ENCODE data around the gene GIMAP7. TPM values are rescaled to one million over a fixed set of nuclear protein-coding genes. Genes with fewer than 3 reads are reported as not detected.

GIMAP7 gene
- 0.44 and 1.8 TPM in 2 replicates for total RNA-seq

GRCh38 chr7:150514748-150515222 is at the start of gene GIMAP7:
GIMAP7 (plus strand) TSS chr7:150514872; CDS start chr7:150519975, 5,103 bp downstream.

DNA sequence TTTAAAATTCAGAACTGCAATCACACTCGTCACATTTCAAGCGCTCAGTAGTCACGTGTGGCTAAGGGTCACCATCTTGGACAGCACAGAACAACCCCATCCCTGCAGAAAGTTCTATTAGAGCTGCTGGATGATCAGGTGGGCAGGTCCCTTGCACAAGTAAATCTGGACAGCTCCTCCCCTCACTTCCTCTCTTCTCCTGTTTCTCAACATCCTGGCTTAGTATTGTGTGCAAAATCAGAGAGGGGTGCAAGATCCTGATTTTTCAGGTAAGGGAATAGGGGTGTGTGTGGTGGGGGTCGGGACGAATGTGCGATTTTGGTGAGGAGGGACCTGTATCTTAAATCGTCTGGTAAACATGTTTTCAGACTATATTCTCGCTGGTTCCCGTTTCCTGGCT is 52.5 kb downstream of the GIMAP7 start, which contains the start of gene GIMAP4:
TSS of gene GIMAP4 (plus strand) at position 222 of the 400 bp plus-strand sequence. CDS start 2,512 bp downstream, outside the sequence.

Other genes starting within 250 kb of the GIMAP7 start
- gene LRRC61, start 191.5 kb upstream of the GIMAP7 start, total RNA-seq, result not detected in 2 replicates
- gene ACTR3C, start 191.3 kb upstream of the GIMAP7 start, total RNA-seq, result not detected in 2 replicates
- not detected in 2 replicates for gene RARRES2, start 173.2 kb upstream of the GIMAP7 start, total RNA-seq
- gene REPIN1, start 146.1 kb upstream of the GIMAP7 start, total RNA-seq, result 39.7 and 43.3 TPM in 2 replicates
- 3.3 and 3.5 TPM in 2 replicates for gene ZNF775, start 135.5 kb upstream of the GIMAP7 start, total RNA-seq
- 0.62 and 2.1 TPM in 2 replicates for gene GIMAP8, start 64.2 kb upstream of the GIMAP7 start, total RNA-seq
- 0.13 and 0.81 TPM in 2 replicates for gene GIMAP4, start 52.5 kb downstream of the GIMAP7 start, total RNA-seq
- gene GIMAP6, start 117.5 kb downstream of the GIMAP7 start, total RNA-seq, result 1.7 and 5.4 TPM in 2 replicates
- 0.68 and 1.6 TPM in 2 replicates for gene GIMAP2, start 170.8 kb downstream of the GIMAP7 start, total RNA-seq
- 0.25 and 0.26 TPM in 2 replicates for gene GIMAP1, start 201.7 kb downstream of the GIMAP7 start, total RNA-seq
- 0.12 and 0.26 TPM in 2 replicates for gene GIMAP5, start 222.5 kb downstream of the GIMAP7 start, total RNA-seq